ENCODE measurements around the gene EMB. TPM values are rescaled to one million over a fixed set of nuclear protein-coding genes. Genes with fewer than 3 reads are reported as not detected.
"Not testable (repeated sequence)": the region's sequence is repeated elsewhere in the genome, so short reads cannot be mapped to it uniquely, and the experiment has no call there.

EMB gene
- total RNA-seq, 1 experiment from 2014 or later = 0.02 TPM

GRCh38 chr5:50393925-50394609 lies 47.0 kb downstream of the EMB start:
- H3K36me3 ChIP-seq; H3K4me1 ChIP-seq; DNase-seq; H3K9me3 ChIP-seq (replicated peaks); H3K27me3 ChIP-seq; H3K27ac ChIP-seq; H3K4me3 ChIP-seq: not testable (repeated sequence)

- H3K4me1 ChIP-seq; H3K27me3 ChIP-seq; H3K9me3 ChIP-seq (replicated peaks); DNase-seq; H3K36me3 ChIP-seq; H3K4me3 ChIP-seq; H3K27ac ChIP-seq: not testable (repeated sequence)
These were observed 48.8 kb downstream of the EMB start for GRCh38 chr5:50392289-50392688.

- not testable (repeated sequence) for H3K9me3 ChIP-seq (replicated peaks); H3K4me1 ChIP-seq; DNase-seq; H3K27me3 ChIP-seq; H3K36me3 ChIP-seq; H3K4me3 ChIP-seq; H3K27ac ChIP-seq
These were observed 56.7 kb downstream of the EMB start for GRCh38 chr5:50384381-50384780.

- DNase-seq; H3K9me3 ChIP-seq (replicated peaks); H3K27me3 ChIP-seq; H3K36me3 ChIP-seq; H3K27ac ChIP-seq; H3K4me1 ChIP-seq; H3K4me3 ChIP-seq: not testable (repeated sequence)
These were observed 64.4 kb downstream of the EMB start for GRCh38 chr5:50376696-50377095.

- not testable (repeated sequence) for H3K27ac ChIP-seq; H3K9me3 ChIP-seq (replicated peaks); H3K4me1 ChIP-seq; H3K27me3 ChIP-seq; H3K4me3 ChIP-seq; H3K36me3 ChIP-seq; DNase-seq
These were observed 71.6 kb downstream of the EMB start for GRCh38 chr5:50369287-50370033.

GRCh38 chr5:50365426-50366251 lies 75.4 kb downstream of the EMB start:
- H3K36me3 ChIP-seq = no peaks in the 10 kb centered on the region
- H3K27ac ChIP-seq = no peak overlapping the region
- no peaks in the 10 kb centered on the region for H3K27me3 ChIP-seq
- no peaks in the 10 kb centered on the region for H3K9me3 ChIP-seq (replicated peaks)
- no peak overlapping the region for H3K4me3 ChIP-seq
- H3K4me1 ChIP-seq = no peaks in the 10 kb centered on the region
- no peak for DNase-seq

- DNase-seq; H3K27me3 ChIP-seq; H3K4me3 ChIP-seq; H3K4me1 ChIP-seq; H3K36me3 ChIP-seq; H3K9me3 ChIP-seq (replicated peaks); H3K27ac ChIP-seq: not testable (repeated sequence)
These were observed 76.4 kb downstream of the EMB start for GRCh38 chr5:50364535-50365309.

- H3K4me3 ChIP-seq = no peak overlapping the region
- H3K27me3 ChIP-seq = no peaks in the 10 kb centered on the region
- H3K36me3 ChIP-seq = no peaks in the 10 kb centered on the region
- DNase-seq = no peak
- no peaks in the 10 kb centered on the region for H3K9me3 ChIP-seq (replicated peaks)
- no peaks in the 10 kb centered on the region for H3K4me1 ChIP-seq
- no peak overlapping the region for H3K27ac ChIP-seq
These were observed 81.9 kb downstream of the EMB start for GRCh38 chr5:50359187-50359586.

GRCh38 chr5:50352382-50352781 lies 88.7 kb downstream of the EMB start:
- no peak for DNase-seq

More at GRCh38 chr5:50352382-50352781, 88.7 kb downstream of the EMB start:
- no peaks in the 10 kb centered on the region for H3K9me3 ChIP-seq (replicated peaks)
- no peak overlapping the region for H3K27ac ChIP-seq
- no peaks in the 10 kb centered on the region for H3K36me3 ChIP-seq
- H3K4me1 ChIP-seq = no peaks in the 10 kb centered on the region
- no peak overlapping the region for H3K4me3 ChIP-seq
- no peaks in the 10 kb centered on the region for H3K27me3 ChIP-seq

Other genes starting within 250 kb of the EMB start
- gene PARP8, start 225.3 kb upstream of the EMB start, total RNA-seq (2014; rRNA removed; shearing (Covaris generic)) = 0.76 and 1.0 TPM in 2 replicates

All from SJCRH30 (cell line).